Measurements from ENCODE around the gene CYP2J2. TPM values are rescaled to one million over a fixed set of nuclear protein-coding genes. Genes with fewer than 3 reads are reported as not detected.
A peak's percentile ranks its signal among the peaks of the same experiment; 100 is the strongest.
"Not testable (repeated sequence)": the region's sequence is repeated elsewhere in the genome, so short reads cannot be mapped to it uniquely, and the experiment has no call there.

The CYP2J2 gene
- total RNA-seq, 2 donors from 2014 or later, result 63.9 to 116 TPM

- DNase-seq, result no peak
- intact Hi-C loops (cut with DNase I), result no loop called here
- ATAC-seq, result peak in 1 of 2 donors; percentile 8
These were observed 640 bp upstream of the CYP2J2 start for GRCh38 chr1:59927213-59927612.

- DNase-seq (no peak), ATAC-seq (no peak)
- intact Hi-C loops (cut with DNase I), result no loop called here
These were observed 1.9 kb downstream of the CYP2J2 start for GRCh38 chr1:59924653-59925052.

- peak in 1 of 2 donors; percentile 28 for ATAC-seq
- intact Hi-C loops (cut with DNase I); DNase-seq: not testable (repeated sequence)
These were observed 5.2 kb downstream of the CYP2J2 start for GRCh38 chr1:59921258-59921899.

GRCh38 chr1:59919746-59920145 is 6.8 kb downstream of the CYP2J2 start:
- DNase-seq, result no peak
- intact Hi-C loops (cut with DNase I), result no loop called here
- ATAC-seq, result no peak

- DNase-seq (no peak), ATAC-seq (no peak)
- intact Hi-C loops (cut with DNase I), result no loop called here
These were observed 8.8 kb downstream of the CYP2J2 start for GRCh38 chr1:59917785-59918180.

GRCh38 chr1:59917026-59917784 is 9.4 kb downstream of the CYP2J2 start:
- no peak for ATAC-seq
- intact Hi-C loops (cut with DNase I), result no loop called here

GRCh38 chr1:59915516-59915915 is 11.1 kb downstream of the CYP2J2 start:
- intact Hi-C loops (cut with DNase I), result no loop called here
- ATAC-seq, result no peak

More at GRCh38 chr1:59917026-59917784, 9.4 kb downstream of the CYP2J2 start:
- DNase-seq, result no peak

GRCh38 chr1:59914791-59915286 is 11.7 kb downstream of the CYP2J2 start:
- DNase-seq; intact Hi-C loops (cut with DNase I); ATAC-seq: not testable (repeated sequence)

More at GRCh38 chr1:59915516-59915915, 11.1 kb downstream of the CYP2J2 start:
- DNase-seq, result no peak

- no peak for ATAC-seq
- intact Hi-C loops (cut with DNase I), result no loop called here
These were observed 17.9 kb downstream of the CYP2J2 start for GRCh38 chr1:59908682-59909081.

GRCh38 chr1:59908084-59908483 is 18.5 kb downstream of the CYP2J2 start:
- DNase-seq (no peak), ATAC-seq (no peak)
- intact Hi-C loops (cut with DNase I), result no loop called here

More at GRCh38 chr1:59908682-59909081, 17.9 kb downstream of the CYP2J2 start:
- no peak for DNase-seq

GRCh38 chr1:59906931-59907330 is 19.6 kb downstream of the CYP2J2 start:
- ATAC-seq (no peak), DNase-seq (no peak)
- intact Hi-C loops (cut with DNase I), result no loop called here

- no peak for DNase-seq
- ATAC-seq, result peak in 1 of 2 donors; percentile 51
- intact Hi-C loops (cut with DNase I), result no loop called here
These were observed 23.3 kb downstream of the CYP2J2 start for GRCh38 chr1:59903141-59903754.

- intact Hi-C loops (cut with DNase I), result no loop called here
These were observed 24.7 kb downstream of the CYP2J2 start for GRCh38 chr1:59901770-59902388.

GRCh38 chr1:59900640-59901039 is 25.9 kb downstream of the CYP2J2 start:
- intact Hi-C loops (cut with DNase I), result no loop called here
- no peak for DNase-seq

More at GRCh38 chr1:59901770-59902388, 24.7 kb downstream of the CYP2J2 start:
- peak in 1 of 2 donors; percentile 42 for ATAC-seq
- DNase-seq, result no peak

GRCh38 chr1:59898927-59899326 is 27.6 kb downstream of the CYP2J2 start:
- ATAC-seq, result no peak
- DNase-seq, result no peak
- intact Hi-C loops (cut with DNase I), result no loop called here

More at GRCh38 chr1:59900640-59901039, 25.9 kb downstream of the CYP2J2 start:
- ATAC-seq, result no peak

- ATAC-seq, result no peak
These were observed 29.4 kb downstream of the CYP2J2 start for GRCh38 chr1:59897165-59897564.

GRCh38 chr1:59892841-59893811 is 33.4 kb downstream of the CYP2J2 start:
- no peak for ATAC-seq
- no peak for DNase-seq
- intact Hi-C loops (cut with DNase I), result no loop called here

More at GRCh38 chr1:59897165-59897564, 29.4 kb downstream of the CYP2J2 start:
- DNase-seq, result no peak
- intact Hi-C loops (cut with DNase I), result no loop called here

- intact Hi-C loops (cut with DNase I), result no loop called here
- peak; percentile 26 to 54 for ATAC-seq
- no peak for DNase-seq
These were observed 41.3 kb downstream of the CYP2J2 start for GRCh38 chr1:59885160-59885832.

Measured in left cardiac atrium (tissue), 4 donors.